Nephron progenitor cell (in vitro differentiated cells): Measurements from ENCODE around the gene C2orf69.

ENCODE experiments used
- DNase-seq: peaks from one replicate; pipeline ENCODE4 v3.0.0; 2021
- H3K27ac Mint-ChIP-seq: 2 replicates; pipeline ENCODE4 v1.8.0; 2021; ENCODE audit warnings: mild to moderate bottlenecking, moderate library complexity, mixed read lengths
- H3K27me3 Mint-ChIP-seq: 2 replicates; pipeline ENCODE4 v1.8.0; 2021; ENCODE audit warnings: mild to moderate bottlenecking, low read depth, mixed read lengths; ENCODE audit not compliant: poor library complexity
- H3K36me3 Mint-ChIP-seq: 2 replicates; pipeline ENCODE4 v1.8.0; 2021; ENCODE audit warnings: low read depth, mixed read lengths
- H3K4me1 Mint-ChIP-seq: 2 replicates; pipeline ENCODE4 v1.8.0; 2021; ENCODE audit warnings: mixed read lengths
- H3K4me3 Mint-ChIP-seq: 2 replicates; pipeline ENCODE4 v1.8.0; 2021; ENCODE audit warnings: mild to moderate bottlenecking, moderate library complexity, mixed read lengths
- H3K9me3 Mint-ChIP-seq: 2 replicates; pipeline ENCODE4 v1.8.0; 2021; ENCODE audit warnings: mild to moderate bottlenecking, moderate library complexity, mixed read lengths
- TF ChIP-seq, protein P1 (sequence below): fragments of 200-600 bp; sonication (generic); IDR thresholded peaks from 2 replicates; pipeline ENCODE4 v1.5.0; 2021; ENCODE audit warnings: antibody characterized with exemption

The C2orf69 gene, protein sequence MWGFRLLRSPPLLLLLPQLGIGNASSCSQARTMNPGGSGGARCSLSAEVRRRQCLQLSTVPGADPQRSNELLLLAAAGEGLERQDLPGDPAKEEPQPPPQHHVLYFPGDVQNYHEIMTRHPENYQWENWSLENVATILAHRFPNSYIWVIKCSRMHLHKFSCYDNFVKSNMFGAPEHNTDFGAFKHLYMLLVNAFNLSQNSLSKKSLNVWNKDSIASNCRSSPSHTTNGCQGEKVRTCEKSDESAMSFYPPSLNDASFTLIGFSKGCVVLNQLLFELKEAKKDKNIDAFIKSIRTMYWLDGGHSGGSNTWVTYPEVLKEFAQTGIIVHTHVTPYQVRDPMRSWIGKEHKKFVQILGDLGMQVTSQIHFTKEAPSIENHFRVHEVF

DNA sequence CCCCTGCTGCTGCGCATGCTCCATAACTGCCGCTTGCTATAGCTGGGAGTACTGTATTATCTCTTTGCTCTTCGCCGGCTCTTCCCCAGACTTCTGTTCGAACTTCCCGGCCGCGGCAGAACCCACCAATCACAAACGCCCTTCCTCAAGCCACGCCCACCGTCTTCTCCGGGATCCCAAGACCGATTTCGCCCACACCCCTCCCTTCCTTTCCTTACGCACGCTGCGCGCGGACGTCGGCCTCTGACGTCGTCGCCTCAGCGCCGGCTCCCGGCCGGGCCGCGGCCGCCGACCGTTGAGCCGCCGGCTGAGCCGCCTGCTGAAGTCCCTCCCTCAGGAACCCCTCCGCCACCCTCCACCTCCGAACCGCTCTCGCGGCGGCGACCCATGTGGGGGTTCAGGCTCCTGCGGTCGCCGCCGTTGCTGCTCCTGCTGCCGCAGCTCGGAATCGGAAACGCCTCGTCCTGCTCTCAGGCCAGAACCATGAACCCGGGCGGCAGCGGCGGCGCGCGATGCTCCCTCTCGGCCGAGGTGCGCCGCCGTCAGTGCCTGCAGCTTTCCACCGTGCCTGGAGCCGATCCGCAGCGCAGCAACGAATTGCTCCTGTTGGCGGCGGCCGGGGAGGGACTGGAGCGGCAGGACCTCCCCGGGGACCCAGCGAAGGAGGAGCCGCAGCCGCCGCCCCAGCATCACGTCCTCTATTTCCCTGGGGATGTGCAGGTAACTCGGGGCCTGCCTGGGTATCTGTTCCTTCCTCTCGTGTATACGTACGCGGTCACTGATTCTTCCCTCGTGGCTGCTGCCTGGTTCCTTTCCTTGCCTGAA is at the start of gene C2orf69:
C2orf69 (plus strand) TSS at position 242 of the 825 bp plus-strand sequence; CDS start at position 388, 146 bp downstream.
- H3K36me3 Mint-ChIP-seq, result peaks cover 29% of the 10 kb centered on the region
- H3K4me1 Mint-ChIP-seq, result peaks cover 32% of the 10 kb centered on the region
- DNase-seq, result peak; percentile 98
- H3K9me3 Mint-ChIP-seq, result peaks cover 17% of the 10 kb centered on the region
- peak within 1 kb of the TSS; percentile 99 for H3K27ac Mint-ChIP-seq
- H3K27me3 Mint-ChIP-seq, result peaks cover 4% of the 10 kb centered on the region
- H3K4me3 Mint-ChIP-seq, result peak within 1 kb of the TSS; percentile 96
- TF ChIP-seq, protein P1, sequence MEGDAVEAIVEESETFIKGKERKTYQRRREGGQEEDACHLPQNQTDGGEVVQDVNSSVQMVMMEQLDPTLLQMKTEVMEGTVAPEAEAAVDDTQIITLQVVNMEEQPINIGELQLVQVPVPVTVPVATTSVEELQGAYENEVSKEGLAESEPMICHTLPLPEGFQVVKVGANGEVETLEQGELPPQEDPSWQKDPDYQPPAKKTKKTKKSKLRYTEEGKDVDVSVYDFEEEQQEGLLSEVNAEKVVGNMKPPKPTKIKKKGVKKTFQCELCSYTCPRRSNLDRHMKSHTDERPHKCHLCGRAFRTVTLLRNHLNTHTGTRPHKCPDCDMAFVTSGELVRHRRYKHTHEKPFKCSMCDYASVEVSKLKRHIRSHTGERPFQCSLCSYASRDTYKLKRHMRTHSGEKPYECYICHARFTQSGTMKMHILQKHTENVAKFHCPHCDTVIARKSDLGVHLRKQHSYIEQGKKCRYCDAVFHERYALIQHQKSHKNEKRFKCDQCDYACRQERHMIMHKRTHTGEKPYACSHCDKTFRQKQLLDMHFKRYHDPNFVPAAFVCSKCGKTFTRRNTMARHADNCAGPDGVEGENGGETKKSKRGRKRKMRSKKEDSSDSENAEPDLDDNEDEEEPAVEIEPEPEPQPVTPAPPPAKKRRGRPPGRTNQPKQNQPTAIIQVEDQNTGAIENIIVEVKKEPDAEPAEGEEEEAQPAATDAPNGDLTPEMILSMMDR, result no peak

DNA sequence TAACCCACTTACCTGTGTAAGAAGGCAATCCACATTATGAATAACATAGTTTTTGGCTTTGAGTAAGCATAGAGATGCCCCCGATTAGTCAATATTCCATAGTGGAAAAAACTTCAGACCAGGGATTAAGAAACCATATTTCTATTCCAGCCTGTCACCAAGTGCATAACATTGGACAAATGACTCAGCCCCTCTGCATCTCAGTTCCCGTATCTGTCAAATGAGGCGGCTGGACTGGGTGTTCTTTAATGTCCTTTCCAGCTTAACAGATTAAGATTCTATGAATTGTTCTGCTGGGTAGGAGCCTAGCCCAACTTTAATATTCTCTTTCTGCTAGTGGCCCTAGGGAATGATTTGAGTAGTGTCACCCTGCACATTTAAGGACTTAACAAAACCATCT is 48.3 kb upstream of the C2orf69 start:
- H3K4me1 Mint-ChIP-seq, result no peaks in the 10 kb centered on the region
- no peaks in the 10 kb centered on the region for H3K36me3 Mint-ChIP-seq
- TF ChIP-seq, protein P1, result no peak
- peaks cover 12% of the 10 kb centered on the region for H3K27me3 Mint-ChIP-seq
- no peak for DNase-seq
- H3K9me3 Mint-ChIP-seq, result no peaks in the 10 kb centered on the region
- H3K27ac Mint-ChIP-seq, result no peak overlapping the region
- no peak overlapping the region for H3K4me3 Mint-ChIP-seq

DNA sequence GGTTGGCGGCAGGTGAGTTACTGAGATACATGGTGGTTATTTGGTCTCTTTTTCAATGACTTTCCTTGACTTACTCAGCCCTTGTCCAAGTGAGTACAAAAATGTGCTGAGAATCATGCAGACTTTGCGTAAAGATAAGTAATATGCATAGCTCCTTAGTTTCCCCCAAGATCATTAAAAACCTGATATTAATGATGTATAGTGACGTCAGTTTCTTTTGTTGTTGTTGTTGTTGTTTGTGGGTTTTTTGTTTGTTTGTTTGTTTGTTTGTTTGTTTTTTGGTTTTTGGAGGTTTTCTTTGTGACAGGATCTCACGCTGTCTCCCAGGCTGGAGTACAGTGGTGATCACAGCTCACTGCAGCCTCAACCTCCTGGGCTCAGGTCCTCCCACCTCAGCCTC is 45.2 kb upstream of the C2orf69 start:
- Mint-ChIP-seq H3K4me1 (peaks cover 9% of the 10 kb centered on the region), H3K27me3 (peaks cover 8% of the 10 kb centered on the region), H3K4me3 (no peak overlapping the region), H3K36me3 (no peaks in the 10 kb centered on the region), H3K9me3 (no peaks in the 10 kb centered on the region), H3K27ac (no peak overlapping the region)
- DNase-seq, result no peak
- TF ChIP-seq, protein P1, result no peak

DNA sequence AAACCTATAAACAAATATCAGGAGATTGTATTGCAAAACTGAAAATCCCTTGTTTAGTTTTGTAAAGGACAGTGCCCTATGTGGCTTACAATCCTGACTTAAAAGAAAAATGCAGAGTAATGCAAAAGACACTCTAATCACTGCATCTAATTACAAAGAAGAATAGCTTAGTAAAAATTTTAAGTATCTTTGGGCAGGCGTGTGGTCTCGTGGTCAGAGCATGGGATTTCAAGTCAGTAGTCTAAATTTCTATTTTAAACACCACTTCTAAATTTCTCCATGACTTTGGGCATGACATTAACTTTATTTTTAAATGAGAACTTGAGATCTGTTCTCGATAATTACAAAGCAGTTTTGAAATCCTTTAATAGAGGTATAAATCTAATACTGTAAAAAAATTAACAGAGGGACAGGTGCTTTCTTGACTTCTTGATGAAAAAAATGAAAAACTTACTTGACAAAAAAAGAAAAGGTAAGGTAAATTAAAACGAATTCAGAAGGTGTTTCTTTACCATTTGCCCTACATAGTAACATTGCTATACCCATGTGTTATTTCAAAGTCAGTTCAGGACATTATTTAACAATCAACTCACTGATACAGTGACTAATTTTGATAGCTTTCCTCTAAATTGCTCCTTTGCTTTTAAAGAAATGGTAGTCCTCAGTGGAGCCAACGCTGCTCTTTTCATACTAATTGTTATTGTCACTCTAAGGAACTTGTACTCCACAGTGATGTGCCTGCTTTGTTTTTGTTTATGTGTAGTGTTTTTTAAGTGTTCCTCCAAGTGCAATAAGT is 42.5 kb upstream of the C2orf69 start:
- Mint-ChIP-seq H3K4me3 (no peak overlapping the region), H3K4me1 (peaks cover 9% of the 10 kb centered on the region), H3K9me3 (peaks cover 3% of the 10 kb centered on the region), H3K27ac (no peak overlapping the region), H3K36me3 (no peaks in the 10 kb centered on the region), H3K27me3 (no peaks in the 10 kb centered on the region)
- TF ChIP-seq, protein P1, result no peak
- DNase-seq, result no peak

DNA sequence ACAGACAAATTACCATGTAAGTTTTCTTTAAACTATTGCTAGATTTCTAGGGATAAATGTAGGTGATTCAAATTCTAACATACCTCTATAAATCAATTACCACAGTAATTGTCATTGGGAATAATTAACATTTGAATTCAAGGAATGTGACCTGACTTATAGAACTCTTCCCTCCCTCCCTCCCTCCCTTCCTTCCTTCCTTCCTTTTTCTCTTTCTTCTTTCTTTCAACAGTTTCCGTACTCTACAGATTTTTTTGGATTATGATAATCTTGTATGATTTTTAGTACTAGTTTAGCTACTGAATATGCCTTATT is 41.9 kb upstream of the C2orf69 start:
- peaks cover 9% of the 10 kb centered on the region for H3K9me3 Mint-ChIP-seq
- H3K36me3 Mint-ChIP-seq, result peaks cover 4% of the 10 kb centered on the region
- TF ChIP-seq, protein P1, result no peak
- no peak overlapping the region for H3K4me3 Mint-ChIP-seq
- no peaks in the 10 kb centered on the region for H3K27me3 Mint-ChIP-seq
- peaks cover 9% of the 10 kb centered on the region for H3K4me1 Mint-ChIP-seq
- H3K27ac Mint-ChIP-seq, result no peak overlapping the region
- no peak for DNase-seq
